ENCODE measurements around the gene CETN1.

The CETN1 gene

GRCh38 chr18:582465-582864, 2.3 kb downstream of the CETN1 start:
- no peaks in the 10 kb centered on the region for H3K9me3 ChIP-seq (ENCODE audit: insufficient read depth, low read length)
- no peaks in the 10 kb centered on the region for H3K79me2 ChIP-seq (ENCODE audit: low read length)
- no peak overlapping the region for H3K27ac ChIP-seq (ENCODE audit: low read length)
- TF ChIP-seq CTCF (IDR thresholded peaks at IDR 0.05; ENCODE audit: low read depth, low read length) (no peak), EZH2phosphoT487 (IDR thresholded peaks at IDR 0.05; ENCODE audit: low read depth) (no peak)
- H3K4me1 ChIP-seq (ENCODE audit: low read length): no peaks in the 10 kb centered on the region
- no peak overlapping the region for H3K4me3 ChIP-seq (ENCODE audit: low read length)
- H3K4me2 ChIP-seq (ENCODE audit: low read length): no peak overlapping the region
- H3K27me3 ChIP-seq (ENCODE audit: low read depth, low read length): peaks cover 3% of the 10 kb centered on the region; the same call in 1 of the 2 replicates
- no peak overlapping the region for H3K9ac ChIP-seq (ENCODE audit: low read length)
- no peaks in the 10 kb centered on the region for H4K20me1 ChIP-seq (ENCODE audit: insufficient read depth, low read length)
- no peak overlapping the region for H2AFZ ChIP-seq (ENCODE audit: low read depth, low read length)
- no peaks in the 10 kb centered on the region for H3K36me3 ChIP-seq (replicated peaks; ENCODE audit: low read depth, low read length)

- no peaks in the 10 kb centered on the region for H4K20me1 ChIP-seq (ENCODE audit: insufficient read depth, low read length)
- no peaks in the 10 kb centered on the region for H3K79me2 ChIP-seq (ENCODE audit: low read length)
- H3K9me3 ChIP-seq (ENCODE audit: insufficient read depth, low read length): no peaks in the 10 kb centered on the region
- no peak overlapping the region for H3K4me3 ChIP-seq (ENCODE audit: low read length)
- H3K36me3 ChIP-seq (replicated peaks; ENCODE audit: low read depth, low read length): no peaks in the 10 kb centered on the region
- no peak overlapping the region for H3K9ac ChIP-seq (ENCODE audit: low read length)
- H3K4me1 ChIP-seq (ENCODE audit: low read length): no peaks in the 10 kb centered on the region
- no peak overlapping the region for H3K4me2 ChIP-seq (ENCODE audit: low read length)
- H2AFZ ChIP-seq (ENCODE audit: low read depth, low read length): no peak overlapping the region
- no peak overlapping the region for H3K27ac ChIP-seq (ENCODE audit: low read length)
- no peak for TF ChIP-seq EZH2phosphoT487 (IDR thresholded peaks at IDR 0.05; ENCODE audit: low read depth)
- no peak for TF ChIP-seq CTCF (IDR thresholded peaks at IDR 0.05; ENCODE audit: low read depth, low read length)
- peaks cover 37% of the 10 kb centered on the region for H3K27me3 ChIP-seq (ENCODE audit: low read depth, low read length)
Observed at GRCh38 chr18:595068-595467, 14.9 kb downstream of the CETN1 start.

- no peaks in the 10 kb centered on the region for H3K4me1 ChIP-seq (ENCODE audit: low read length)
- H3K36me3 ChIP-seq (replicated peaks; ENCODE audit: low read depth, low read length): no peaks in the 10 kb centered on the region
- no peak overlapping the region for H3K9ac ChIP-seq (ENCODE audit: low read length)
- peaks cover 40% of the 10 kb centered on the region for H3K27me3 ChIP-seq (ENCODE audit: low read depth, low read length)
- H4K20me1 ChIP-seq (ENCODE audit: insufficient read depth, low read length): no peaks in the 10 kb centered on the region
- no peaks in the 10 kb centered on the region for H3K79me2 ChIP-seq (ENCODE audit: low read length)
- TF ChIP-seq EZH2phosphoT487 (IDR thresholded peaks at IDR 0.05; ENCODE audit: low read depth) (no peak), CTCF (IDR thresholded peaks at IDR 0.05; ENCODE audit: low read depth, low read length) (no peak)
- no peaks in the 10 kb centered on the region for H3K9me3 ChIP-seq (ENCODE audit: insufficient read depth, low read length)
- H3K4me3 ChIP-seq (ENCODE audit: low read length): no peak overlapping the region
- no peak overlapping the region for H2AFZ ChIP-seq (ENCODE audit: low read depth, low read length)
- no peak overlapping the region for H3K4me2 ChIP-seq (ENCODE audit: low read length)
- H3K27ac ChIP-seq (ENCODE audit: low read length): no peak overlapping the region
Observed at GRCh38 chr18:595571-595970, 15.4 kb downstream of the CETN1 start.

- no peak overlapping the region; the same call in 1 of the 2 replicates for H3K4me2 ChIP-seq (ENCODE audit: low read length)
- H3K9ac ChIP-seq (ENCODE audit: low read length): no peak overlapping the region
- no peaks in the 10 kb centered on the region for H3K36me3 ChIP-seq (replicated peaks; ENCODE audit: low read depth, low read length)
- H3K79me2 ChIP-seq (ENCODE audit: low read length): no peaks in the 10 kb centered on the region
- no peaks in the 10 kb centered on the region for H4K20me1 ChIP-seq (ENCODE audit: insufficient read depth, low read length)
- H3K4me1 ChIP-seq (ENCODE audit: low read length): no peaks in the 10 kb centered on the region
- no peak overlapping the region for H3K27ac ChIP-seq (ENCODE audit: low read length)
- peaks cover 46% of the 10 kb centered on the region for H3K27me3 ChIP-seq (ENCODE audit: low read depth, low read length)
- TF ChIP-seq EZH2phosphoT487 (IDR thresholded peaks at IDR 0.05; ENCODE audit: low read depth) (no peak), CTCF (IDR thresholded peaks at IDR 0.05; ENCODE audit: low read depth, low read length) (no peak)
- H3K4me3 ChIP-seq (ENCODE audit: low read length): peak overlapping the region; percentile 14; the same call in 1 of the 2 replicates
- H2AFZ ChIP-seq (ENCODE audit: low read depth, low read length): no peak overlapping the region
- H3K9me3 ChIP-seq (ENCODE audit: insufficient read depth, low read length): no peaks in the 10 kb centered on the region
Observed at GRCh38 chr18:596288-596881, 16.2 kb downstream of the CETN1 start.
